ENCODE measurements around the gene GSTK1. TPM values are rescaled to one million over a fixed set of nuclear protein-coding genes. Genes with fewer than 3 reads are reported as not detected.

The GSTK1 gene
- total RNA-seq, 5 donors from 2014 or later (not counting 1 experiment from before 2014, with no cell fraction given): 347 to 524 (median 406) TPM

DNA sequence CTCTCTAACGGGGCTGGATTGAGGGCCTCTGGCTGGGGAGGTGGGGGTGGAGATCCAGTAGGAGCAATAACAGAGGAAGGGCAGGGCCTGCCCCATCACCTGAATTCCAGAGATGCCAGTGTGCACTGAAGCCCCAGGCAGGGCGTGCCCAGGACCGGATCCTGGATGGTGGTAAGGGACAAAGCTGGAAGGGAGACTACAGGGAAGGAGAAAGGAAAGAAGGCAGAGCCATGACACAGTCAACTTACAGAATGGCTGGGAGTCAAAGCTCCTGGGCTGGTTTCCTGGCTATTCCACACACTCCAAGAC is 22.2 kb downstream of the GSTK1 start:
- ATAC-seq (replicated peaks in 1 of 4): no peak
- Mint-ChIP-seq H3K4me1 (peaks cover 48 to 59% (median 53%) of the 10 kb centered on the region in 3 donors), H3K27ac (no peak overlapping the region), H3K9me3 (no peaks in the 10 kb centered on the region), H3K4me3 (no peak overlapping the region), H3K27me3 (no peaks in the 10 kb centered on the region), H3K36me3 (peaks cover 2% of the 10 kb centered on the region)
- CTCF ChIA-PET: interaction anchor here in 1 of 2 donors (1.7 kb wide), 1 partner anchor 45 kb away, joined by 6 read pairs; no protein-coding TSS in a partner anchor
- no peak for DNase-seq
- Histone ChIP-seq H3K4me3 (ENCODE audit: control insufficient read depth in 1 of 2, extremely low read depth in 1 of 2, low read length in 1 of 2) (no peak overlapping the region), H3K27me3 (replicated peaks in 1 of 2; ENCODE audit: control insufficient read depth in 2 of 2, extremely low read depth in 1 of 2, insufficient read depth in 2 of 2, low read length in 1 of 2) (no peaks in the 10 kb centered on the region), H3K27ac (ENCODE audit: low read length) (no peak overlapping the region), H3K9me3 (no peaks in the 10 kb centered on the region), H3K36me3 (ENCODE audit: control insufficient read depth in 2 of 2, extremely low read depth in 1 of 2, insufficient read depth in 1 of 2, low read length in 1 of 2) (no peaks in the 10 kb centered on the region), H3K4me1 (ENCODE audit: control insufficient read depth in 1 of 2, extremely low read depth in 1 of 2, insufficient read depth in 2 of 2, low read length in 2 of 2) (peaks cover 10 to 36% of the 10 kb centered on the region in 2 experiments)
- POLR2A ChIA-PET: no interaction called here
- WGBS (ENCODE audit: insufficient coverage): 100% methylated on average over 2 of the region's 3 CpGs

DNA sequence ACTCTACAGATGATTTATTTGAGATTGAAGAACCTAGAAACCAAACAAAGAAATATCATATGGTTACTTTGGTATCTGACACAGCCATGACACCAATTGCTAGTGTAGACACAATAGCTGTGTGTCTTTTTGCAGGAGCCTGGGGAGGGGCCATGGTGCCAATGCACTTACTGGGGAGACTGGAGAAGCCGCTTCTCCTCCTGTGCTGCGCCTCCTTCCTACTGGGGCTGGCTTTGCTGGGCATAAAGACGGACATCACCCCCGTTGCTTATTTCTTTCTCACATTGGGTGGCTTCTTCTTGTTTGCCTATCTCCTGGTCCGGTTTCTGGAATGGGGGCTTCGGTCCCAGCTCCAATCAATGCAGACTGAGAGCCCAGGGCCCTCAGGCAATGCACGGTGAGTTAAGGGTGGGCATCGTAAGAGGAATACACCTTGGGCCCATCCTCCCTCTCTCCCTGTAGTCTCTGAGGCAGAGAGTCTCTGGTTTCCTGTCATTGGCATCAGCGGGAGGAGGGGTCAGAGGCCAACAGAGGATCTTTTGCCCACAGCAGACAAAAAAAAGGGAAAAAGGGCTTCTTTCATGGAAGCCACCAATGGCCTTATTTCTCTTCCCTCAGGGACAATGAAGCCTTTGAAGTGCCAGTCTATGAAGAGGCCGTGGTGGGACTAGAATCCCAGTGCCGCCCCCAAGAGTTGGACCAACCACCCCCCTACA is 22.7 kb downstream of the GSTK1 start:
- no peak for ATAC-seq (replicated peaks in 1 of 4)
- H3K27ac Mint-ChIP-seq: no peak overlapping the region
- WGBS (ENCODE audit: insufficient coverage): 95% methylated on average over 10 of the region's 11 CpGs

DNA sequence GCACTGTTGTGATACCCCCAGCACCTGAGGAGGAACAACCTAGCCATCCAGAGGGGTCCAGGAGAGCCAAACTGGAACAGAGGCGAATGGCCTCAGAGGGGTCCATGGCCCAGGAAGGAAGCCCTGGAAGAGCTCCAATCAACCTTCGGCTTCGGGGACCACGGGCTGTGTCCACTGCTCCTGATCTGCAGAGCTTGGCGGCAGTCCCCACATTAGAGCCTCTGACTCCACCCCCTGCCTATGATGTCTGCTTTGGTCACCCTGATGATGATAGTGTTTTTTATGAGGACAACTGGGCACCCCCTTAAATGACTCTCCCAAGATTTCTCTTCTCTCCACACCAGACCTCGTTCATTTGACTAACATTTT is 23.3 kb downstream of the GSTK1 start:
- Mint-ChIP-seq H3K27ac (peak overlapping the region; percentile 47 to 53), H3K27me3 (no peaks in the 10 kb centered on the region), H3K36me3 (peaks cover 6% of the 10 kb centered on the region), H3K4me3 (peak overlapping the region in 2 of 3 donors; percentile 17 to 97), H3K4me1 (peaks cover 54 to 63% (median 58%) of the 10 kb centered on the region in 3 donors), H3K9me3 (no peaks in the 10 kb centered on the region)
- H3K9me3 ChIP-seq: no peaks in the 10 kb centered on the region
- H3K27ac ChIP-seq (ENCODE audit: low read length): no peak overlapping the region
- no peak overlapping the region for H3K4me3 ChIP-seq (ENCODE audit: control insufficient read depth in 1 of 2, extremely low read depth in 1 of 2, low read length in 1 of 2)
- H3K27me3 ChIP-seq (replicated peaks in 1 of 2; ENCODE audit: control insufficient read depth in 2 of 2, extremely low read depth in 1 of 2, insufficient read depth in 2 of 2, low read length in 1 of 2): no peaks in the 10 kb centered on the region
- peaks cover 0 to 4% of the 10 kb centered on the region in 2 donors for H3K36me3 ChIP-seq (ENCODE audit: control insufficient read depth in 2 of 2, extremely low read depth in 1 of 2, insufficient read depth in 1 of 2, low read length in 1 of 2)
- DNase-seq (no peak), ATAC-seq (replicated peaks in 1 of 4) (no peak)
- peaks cover 13 to 38% of the 10 kb centered on the region in 2 experiments for H3K4me1 ChIP-seq (ENCODE audit: control insufficient read depth in 1 of 2, extremely low read depth in 1 of 2, insufficient read depth in 2 of 2, low read length in 2 of 2)
- 84% methylated on average over 3 of the region's 6 CpGs for WGBS (ENCODE audit: insufficient coverage)
- ChIA-PET CTCF (interaction anchor here (0.9 to 1.7 kb wide), 2 partner anchors 46 kb away, joined by 3 to 6 read pairs; no protein-coding TSS in a partner anchor), POLR2A (no interaction called here)

More for the DNA sequence above, 22.7 kb downstream of the GSTK1 start:
- Mint-ChIP-seq H3K4me1 (peaks cover 48 to 60% (median 53%) of the 10 kb centered on the region in 3 donors), H3K27me3 (no peaks in the 10 kb centered on the region), H3K4me3 (no peak overlapping the region), H3K36me3 (peaks cover 2% of the 10 kb centered on the region), H3K9me3 (no peaks in the 10 kb centered on the region)
- Histone ChIP-seq H3K27me3 (replicated peaks in 1 of 2; ENCODE audit: control insufficient read depth in 2 of 2, extremely low read depth in 1 of 2, insufficient read depth in 2 of 2, low read length in 1 of 2) (no peaks in the 10 kb centered on the region), H3K9me3 (no peaks in the 10 kb centered on the region), H3K4me3 (ENCODE audit: control insufficient read depth in 1 of 2, extremely low read depth in 1 of 2, low read length in 1 of 2) (no peak overlapping the region), H3K36me3 (ENCODE audit: control insufficient read depth in 2 of 2, extremely low read depth in 1 of 2, insufficient read depth in 1 of 2, low read length in 1 of 2) (no peaks in the 10 kb centered on the region), H3K27ac (ENCODE audit: low read length) (no peak overlapping the region), H3K4me1 (ENCODE audit: control insufficient read depth in 1 of 2, extremely low read depth in 1 of 2, insufficient read depth in 2 of 2, low read length in 2 of 2) (peaks cover 13 to 38% of the 10 kb centered on the region in 2 experiments)
- ChIA-PET POLR2A (no interaction called here), CTCF (interaction anchor here in 1 of 2 donors (1.7 kb wide), 1 partner anchor 45 kb away, joined by 6 read pairs; no protein-coding TSS in a partner anchor)
- no peak for DNase-seq

DNA sequence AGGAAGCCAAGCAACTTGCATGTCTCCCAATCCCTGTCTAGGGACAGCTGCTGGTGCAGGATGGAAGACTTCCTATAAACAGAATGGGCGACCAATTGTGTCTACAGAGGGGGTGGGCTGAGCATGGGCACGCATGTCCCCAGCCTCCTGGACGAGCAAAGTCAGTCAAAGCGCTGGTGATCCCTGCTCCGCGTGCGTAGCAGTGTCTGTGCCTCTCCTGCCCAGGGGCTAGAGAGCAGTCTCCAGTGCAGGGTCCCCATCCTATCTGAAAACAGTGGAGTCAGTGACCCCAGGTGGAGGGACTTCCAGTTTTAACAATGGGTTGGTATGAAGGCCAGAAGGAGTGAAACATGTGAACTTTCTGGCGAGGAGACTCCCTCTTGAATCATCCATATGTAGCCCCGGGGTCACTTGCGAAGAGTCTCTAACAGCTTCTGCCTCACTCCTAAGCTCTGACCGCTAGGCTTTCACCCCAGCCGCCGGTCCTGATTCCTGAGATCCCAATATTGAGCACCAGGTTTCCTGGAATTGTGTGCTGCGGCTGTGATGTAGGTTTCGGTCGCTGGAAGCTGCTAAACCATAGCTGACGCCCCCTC is 24.2 kb downstream of the GSTK1 start:
- H3K27ac Mint-ChIP-seq: peak overlapping the region; percentile 93 to 94
- POLR2A ChIA-PET: interaction anchor here in 1 of 2 donors (0.6 kb wide), 1 partner anchor 24 kb away, joined by 4 read pairs; the partner anchor contains the start of gene GSTK1
- ATAC-seq (replicated peaks in 1 of 4): no peak
- no peaks in the 10 kb centered on the region for H3K9me3 Mint-ChIP-seq
- Histone ChIP-seq H3K36me3 (ENCODE audit: control insufficient read depth in 2 of 2, extremely low read depth in 1 of 2, insufficient read depth in 1 of 2, low read length in 1 of 2) (peaks cover 5 to 13% of the 10 kb centered on the region in 2 donors), H3K4me1 (ENCODE audit: control insufficient read depth in 1 of 2, extremely low read depth in 1 of 2, insufficient read depth in 2 of 2, low read length in 2 of 2) (peaks cover 13 to 38% of the 10 kb centered on the region in 2 experiments), H3K9me3 (no peaks in the 10 kb centered on the region), H3K27ac (ENCODE audit: low read length) (peak overlapping the region; percentile 81), H3K27me3 (replicated peaks in 1 of 2; ENCODE audit: control insufficient read depth in 2 of 2, extremely low read depth in 1 of 2, insufficient read depth in 2 of 2, low read length in 1 of 2) (no peaks in the 10 kb centered on the region), H3K4me3 (ENCODE audit: control insufficient read depth in 1 of 2, extremely low read depth in 1 of 2, low read length in 1 of 2) (peak overlapping the region in 1 of 2 donors; percentile 96)
- peaks cover 13% of the 10 kb centered on the region for H3K36me3 Mint-ChIP-seq
- no peaks in the 10 kb centered on the region for H3K27me3 Mint-ChIP-seq
- peaks cover 56 to 66% (median 58%) of the 10 kb centered on the region in 3 donors for H3K4me1 Mint-ChIP-seq
- no peak for DNase-seq
- CTCF ChIA-PET: interaction anchor here (0.6 to 1.3 kb wide), 13 partner anchors 11 to 122 kb away, joined by 3 to 14 read pairs (median 4); partner anchors contain the start of gene EPHA1 (in 1 of the 2)
- H3K4me3 Mint-ChIP-seq: peak overlapping the region; percentile 96 to 97 (median 97)
- WGBS (ENCODE audit: insufficient coverage): 68% methylated on average over 8 of the region's 17 CpGs

DNA sequence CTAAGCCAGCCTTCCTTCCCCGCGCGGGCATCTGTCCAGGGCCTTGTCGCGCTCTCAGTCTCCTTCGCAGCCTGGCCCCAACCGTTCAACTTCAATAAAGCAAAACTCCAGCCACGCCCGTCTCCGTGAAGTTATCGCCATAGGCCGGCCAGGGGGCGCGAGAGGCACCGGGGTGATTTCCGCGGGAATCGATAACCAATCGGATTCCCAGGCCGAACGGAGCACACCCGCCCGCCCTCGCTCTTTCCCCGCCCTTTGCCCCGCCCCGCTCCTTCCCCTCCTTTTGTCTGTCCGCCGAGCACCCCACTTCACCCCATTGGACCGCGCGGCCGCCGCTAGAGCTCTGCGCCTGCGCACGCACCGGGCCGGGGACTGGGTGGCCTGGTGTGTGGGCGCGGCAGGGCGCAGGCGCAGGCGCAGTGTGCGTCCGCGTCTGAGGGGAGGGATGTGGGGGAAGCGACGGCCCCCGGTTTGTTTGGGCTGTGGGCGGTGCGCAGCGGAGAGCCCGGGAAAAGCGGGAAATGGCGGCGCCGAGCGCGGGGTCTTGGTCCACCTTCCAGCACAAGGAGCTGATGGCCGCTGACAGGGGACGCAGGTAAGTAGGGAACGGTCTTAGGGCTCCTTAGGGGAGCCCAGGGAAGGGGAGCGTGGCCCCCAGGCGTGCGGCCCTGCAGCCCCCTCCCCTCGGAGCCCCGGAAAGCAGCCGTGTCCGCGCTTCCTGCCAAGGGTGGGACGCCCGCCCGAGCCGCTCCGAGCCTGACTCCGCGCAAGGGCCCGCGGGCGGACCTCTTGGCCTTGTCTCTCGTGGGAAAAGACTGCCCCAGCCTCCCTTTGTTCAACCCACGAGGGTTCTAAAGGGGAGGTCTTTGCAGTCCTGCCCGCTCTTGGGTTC is 24.9 kb downstream of the GSTK1 start, which contains the start of gene CASP2:
Gene CASP2, plus strand, starts transcription at position 417 of the 892 bp plus-strand sequence. Its CDS starts 105 bp downstream, at position 522.
- Mint-ChIP-seq H3K36me3 (peaks cover 14% of the 10 kb centered on the region), H3K4me1 (peaks cover 55 to 66% (median 58%) of the 10 kb centered on the region in 3 donors), H3K4me3 (peak within 1 kb of the TSS; percentile 96 to 97 (median 97)), H3K27me3 (no peaks in the 10 kb centered on the region), H3K9me3 (no peaks in the 10 kb centered on the region), H3K27ac (peak within 1 kb of the TSS; percentile 93 to 94)
- peaks cover 13 to 37% of the 10 kb centered on the region in 2 experiments for H3K4me1 ChIP-seq (ENCODE audit: control insufficient read depth in 1 of 2, extremely low read depth in 1 of 2, insufficient read depth in 2 of 2, low read length in 2 of 2)
- CTCF ChIA-PET: interaction anchor here (0.6 to 1.3 kb wide), 20 partner anchors 10 to 1633 kb away, joined by 3 to 14 read pairs (median 4); partner anchors contain the start of gene EPHA1 (in 1 of the 2)
- H3K9me3 ChIP-seq: no peaks in the 10 kb centered on the region
- peak within 1 kb of the TSS; percentile 81 for H3K27ac ChIP-seq (ENCODE audit: low read length)
- WGBS (ENCODE audit: insufficient coverage): 4% methylated on average over 71 of the region's 84 CpGs
- DNase-seq: peak; percentile 96 to 100 (median 98)
- no peaks in the 10 kb centered on the region for H3K27me3 ChIP-seq (replicated peaks in 1 of 2; ENCODE audit: control insufficient read depth in 2 of 2, extremely low read depth in 1 of 2, insufficient read depth in 2 of 2, low read length in 1 of 2)
- H3K4me3 ChIP-seq (ENCODE audit: control insufficient read depth in 1 of 2, extremely low read depth in 1 of 2, low read length in 1 of 2): peak within 1 kb of the TSS; percentile 82 to 96
- POLR2A ChIA-PET: interaction anchor here in 1 of 2 donors (0.6 kb wide), 1 partner anchor 25 kb away, joined by 4 read pairs; the partner anchor contains the start of gene GSTK1
- peak; percentile 93 to 96 (median 93) for ATAC-seq (replicated peaks in 1 of 4)
- H3K36me3 ChIP-seq (ENCODE audit: control insufficient read depth in 2 of 2, extremely low read depth in 1 of 2, insufficient read depth in 1 of 2, low read length in 1 of 2): peaks cover 7 to 20% of the 10 kb centered on the region in 2 donors

All from T-cell (primary cell).